GM23338 (cell line): ENCODE results near the gene HS3ST1.

ENCODE experiments used
- CTCF ChIP-seq, 2 experiments: fragments of 200-600 bp in 1 of 2; sonication (generic) in 1 of 2; conservative IDR thresholded peaks; 2 replicates each; pipeline versions ENCODE4 v1.5.1 to v1.6.1; 2016 to 2017; ENCODE audit warnings: antibody characterized with exemption in 2 of 2, low read depth in 2 of 2, mild to moderate bottlenecking in 2 of 2, moderate library complexity in 1 of 2
- ETS1 ChIP-seq: IDR thresholded peaks from 2 replicates; pipeline ENCODE4 v1.6.1; 2016; ENCODE audit warnings: antibody characterized with exemption
- EZH2 ChIP-seq: fragments of 200-600 bp; sonication (generic); IDR thresholded peaks from one replicate; pipeline ENCODE4 v1.8.0; 2017; ENCODE audit warnings: antibody characterized with exemption, mild to moderate bottlenecking, low read depth; ENCODE audit not compliant: unreplicated experiment
- EZH2phosphoT487 ChIP-seq: fragments of 200-600 bp; sonication (generic); IDR thresholded peaks from one replicate; pipeline ENCODE4 v1.8.1; 2018; ENCODE audit warnings: antibody characterized with exemption; ENCODE audit not compliant: unreplicated experiment
- JUNB ChIP-seq: IDR thresholded peaks from one replicate; pipeline ENCODE4 v1.6.1; 2016; ENCODE audit warnings: antibody characterized with exemption; ENCODE audit not compliant: unreplicated experiment
- POLR2AphosphoS5 ChIP-seq: IDR thresholded peaks from 2 replicates; pipeline ENCODE4 v1.6.1; 2016; ENCODE audit warnings: antibody characterized with exemption, low read depth
- REST ChIP-seq: IDR thresholded peaks from one replicate; pipeline ENCODE4 v1.6.1; 2018; ENCODE audit warnings: antibody characterized with exemption; ENCODE audit not compliant: unreplicated experiment
- ZNF331 ChIP-seq: fragments of 250-450 bp; sonication (Bioruptor Pico); IDR thresholded peaks from 2 replicates; pipeline ENCODE4 v1.5.0; 2020; ENCODE audit warnings: low read depth, mild to moderate bottlenecking, moderate library complexity

- TF ChIP-seq CTCF (conservative IDR thresholded peaks at IDR 0.05; ENCODE audit: low read depth in 2 of 2) (no peak), EZH2phosphoT487 (no peak), REST (no peak), POLR2AphosphoS5 (no peak), ZNF331 (no peak), JUNB (no peak), EZH2 (no peak), ETS1 (no peak)
Measured at GRCh38 chr4:11404431-11404830, 24.3 kb downstream of the HS3ST1 start.
